Breast epithelium (tissue), 3 donors: Measurements from ENCODE around the gene BLOC1S3.

Experiments used
- CTCF ChIP-seq, 3 donors: fragments of 450-650 bp; IDR thresholded peaks; one replicate each; pipeline ENCODE4 v1.5.1; 2016 to 2017; ENCODE audit warnings: antibody characterized with exemption in 3 of 3, mild to moderate bottlenecking in 3 of 3, moderate library complexity in 3 of 3
- POLR2A ChIP-seq: fragments of 450-650 bp; IDR thresholded peaks from one replicate; pipeline ENCODE4 v1.6.1; 2016; ENCODE audit warnings: antibody characterized with exemption, mild to moderate bottlenecking, moderate library complexity
- POLR2AphosphoS5 ChIP-seq, 3 donors: sonication (generic); formaldehyde crosslinking; IDR thresholded peaks; one replicate each; pipeline ENCODE4 v1.6.1; 2017; ENCODE audit warnings: antibody characterized with exemption in 3 of 3

- TF ChIP-seq CTCF (IDR thresholded peaks at IDR 0.05) = no peak
- TF ChIP-seq POLR2A = no peak
- TF ChIP-seq POLR2AphosphoS5 (IDR thresholded peaks at IDR 0.05) = no peak
Measured at GRCh38 chr19:45158503-45159209, 19.9 kb upstream of the BLOC1S3 start.
